ENCODE data around the gene RAB11FIP4. TPM values are rescaled to one million over a fixed set of nuclear protein-coding genes. Genes with fewer than 3 reads are reported as not detected.
A peak's percentile ranks its signal among the peaks of the same experiment; 100 is the strongest.

RAB11FIP4 gene
- total RNA-seq, 3 donors from 2014 or later (not counting 1 experiment from before 2014, with no cell fraction given): 81.4 to 121 (median 102) TPM

DNA sequence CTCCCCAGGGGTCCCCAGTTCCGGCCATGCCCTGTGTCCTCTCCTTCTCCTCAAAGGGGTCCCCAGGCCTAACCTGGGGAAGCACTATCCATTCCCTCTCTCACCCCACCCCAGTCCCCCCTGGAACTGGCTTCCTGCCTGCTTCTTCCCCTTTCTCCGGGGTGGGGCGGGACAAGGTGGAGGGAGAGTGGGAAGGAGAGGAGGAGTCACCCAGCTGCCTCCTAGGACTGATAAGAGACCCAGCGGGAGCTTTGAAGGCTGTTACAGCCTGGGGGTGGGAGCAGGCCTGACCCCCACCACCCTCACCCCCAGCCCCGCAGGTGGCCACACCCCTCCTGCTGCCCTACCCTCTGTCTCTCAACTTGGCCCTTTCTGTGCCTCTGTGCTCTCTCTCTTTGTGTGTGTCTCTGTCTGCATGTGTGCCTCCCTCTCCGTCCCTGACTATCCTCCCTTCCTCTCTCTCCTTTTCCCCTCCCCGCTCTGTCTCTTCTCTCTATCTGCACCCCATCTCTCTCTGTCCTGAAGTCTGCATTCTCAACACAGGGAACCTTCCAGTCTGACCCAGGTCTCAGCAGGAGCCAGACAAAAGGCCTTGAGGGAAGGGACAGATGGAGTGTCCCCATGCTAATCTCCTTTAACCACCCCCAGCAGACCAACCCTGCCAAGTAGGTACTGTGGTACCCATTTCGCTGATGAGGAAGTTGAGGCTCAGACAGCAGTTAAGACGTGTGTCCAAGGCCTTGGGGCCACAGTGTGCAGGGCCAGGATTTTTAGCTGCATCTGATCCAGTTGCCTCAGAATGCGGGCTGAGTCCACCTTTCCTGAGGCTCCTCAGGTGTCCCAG lies 66.1 kb downstream of the RAB11FIP4 start:
- Mint-ChIP-seq H3K36me3 (no peaks in the 10 kb centered on the region), H3K4me1 (peaks cover 8 to 9% of the 10 kb centered on the region in 2 donors), H3K4me3 (no peak overlapping the region), H3K9me3 (no peaks in the 10 kb centered on the region), H3K27me3 (ENCODE audit: low read depth in 2 of 2) (no peaks in the 10 kb centered on the region), H3K27ac (no peak overlapping the region)
- no peaks in the 10 kb centered on the region for H3K27me3 ChIP-seq (ENCODE audit: control insufficient read depth, insufficient read depth, low read length)
- intact Hi-C loops (cut with micrococcal nuclease): no loop called here
- DNase-seq (no peak), ATAC-seq (no peak)
- no peaks in the 10 kb centered on the region for H3K9me3 ChIP-seq (ENCODE audit: control insufficient read depth, insufficient read depth, low read length)
- peaks cover 17% of the 10 kb centered on the region for H3K4me1 ChIP-seq (ENCODE audit: control insufficient read depth, insufficient read depth, low read length)
- H3K27ac ChIP-seq (ENCODE audit: low read length): no peak overlapping the region
- 73% methylated on average over 8 of the region's 10 CpGs for WGBS (ENCODE audit: insufficient coverage)
- H3K36me3 ChIP-seq (ENCODE audit: control insufficient read depth, insufficient read depth, low read length): no peaks in the 10 kb centered on the region
- TF ChIP-seq CTCF (IDR thresholded peaks at IDR 0.05): no peak
- no peak overlapping the region for H3K4me3 ChIP-seq (ENCODE audit: low read length)

DNA sequence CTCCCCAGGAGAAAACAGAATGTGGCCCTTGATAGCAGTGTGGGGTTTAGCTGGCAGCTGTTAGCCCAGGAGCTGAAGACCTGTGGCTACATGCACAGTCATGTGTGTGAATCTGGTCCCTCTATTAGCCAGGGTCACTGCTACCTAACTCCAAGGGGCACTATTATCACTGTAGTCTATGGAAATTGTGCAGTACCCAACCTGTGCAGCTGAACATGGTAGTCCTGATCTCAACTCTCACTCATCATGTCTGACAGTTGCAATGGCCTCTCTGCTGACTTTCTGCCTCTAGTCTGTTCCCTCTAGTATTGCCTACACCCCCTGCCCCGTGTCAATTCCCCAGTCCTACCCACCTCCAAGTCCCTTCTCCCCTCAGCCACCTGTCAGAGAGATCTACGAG lies 67.4 kb downstream of the RAB11FIP4 start:
- Histone ChIP-seq H3K27me3 (ENCODE audit: control insufficient read depth, insufficient read depth, low read length) (no peaks in the 10 kb centered on the region), H3K36me3 (ENCODE audit: control insufficient read depth, insufficient read depth, low read length) (no peaks in the 10 kb centered on the region), H3K4me1 (ENCODE audit: control insufficient read depth, insufficient read depth, low read length) (peaks cover 15% of the 10 kb centered on the region), H3K27ac (ENCODE audit: low read length) (no peak overlapping the region), H3K9me3 (ENCODE audit: control insufficient read depth, insufficient read depth, low read length) (no peaks in the 10 kb centered on the region), H3K4me3 (ENCODE audit: low read length) (no peak overlapping the region)
- ATAC-seq (peak in 1 of 3 donors; percentile 37), DNase-seq (no peak)
- TF ChIP-seq CTCF (IDR thresholded peaks at IDR 0.05): no peak
- Mint-ChIP-seq H3K27me3 (ENCODE audit: low read depth in 2 of 2) (no peaks in the 10 kb centered on the region), H3K27ac (no peak overlapping the region), H3K4me3 (no peak overlapping the region), H3K36me3 (no peaks in the 10 kb centered on the region), H3K9me3 (no peaks in the 10 kb centered on the region), H3K4me1 (peaks cover 8 to 9% of the 10 kb centered on the region in 2 donors)
- intact Hi-C loops (cut with micrococcal nuclease): no loop called here
- 81% methylated on average over 2 of the region's 2 CpGs for WGBS (ENCODE audit: insufficient coverage)

GRCh38 chr17:31459716-31460115 lies 68.2 kb downstream of the RAB11FIP4 start:
- peaks cover 8 to 9% of the 10 kb centered on the region in 2 donors for H3K4me1 Mint-ChIP-seq
- Histone ChIP-seq H3K36me3 (ENCODE audit: control insufficient read depth, insufficient read depth, low read length) (no peaks in the 10 kb centered on the region), H3K27me3 (ENCODE audit: control insufficient read depth, insufficient read depth, low read length) (no peaks in the 10 kb centered on the region), H3K4me3 (ENCODE audit: low read length) (no peak overlapping the region), H3K27ac (ENCODE audit: low read length) (no peak overlapping the region), H3K4me1 (ENCODE audit: control insufficient read depth, insufficient read depth, low read length) (peaks cover 15% of the 10 kb centered on the region), H3K9me3 (ENCODE audit: control insufficient read depth, insufficient read depth, low read length) (no peaks in the 10 kb centered on the region)
- WGBS (ENCODE audit: insufficient coverage): 75% methylated on average over 4 of the region's 4 CpGs
- ATAC-seq (no peak), DNase-seq (no peak)
- no peak overlapping the region for H3K27ac Mint-ChIP-seq
- TF ChIP-seq CTCF (IDR thresholded peaks at IDR 0.05): no peak
- no peaks in the 10 kb centered on the region for H3K9me3 Mint-ChIP-seq
- no peak overlapping the region for H3K4me3 Mint-ChIP-seq
- H3K27me3 Mint-ChIP-seq (ENCODE audit: low read depth in 2 of 2): no peaks in the 10 kb centered on the region
- intact Hi-C loops (cut with micrococcal nuclease): no loop called here
- H3K36me3 Mint-ChIP-seq: no peaks in the 10 kb centered on the region

Measured in natural killer cell (primary cell).